Effector memory CD4-positive, alpha-beta T cell (primary cell): ENCODE measurements around the gene FABP6.
"Not testable (repeated sequence)": the region's sequence is repeated elsewhere in the genome, so short reads cannot be mapped to it uniquely, and the experiment has no call there.

Source experiments
- DNase-seq, 3 donors: peaks; one replicate each; pipeline ENCODE4 v3.0.0-alpha.2; 2020
- H3K27ac ChIP-seq: 2 replicates; pipeline ENCODE4 v1.7.0; 2013; ENCODE audit warnings: mild to moderate bottlenecking, low read length, moderate library complexity; ENCODE audit not compliant: insufficient read depth, poor library complexity, severe bottlenecking
- H3K27me3 ChIP-seq: replicated peaks from 2 replicates; pipeline ENCODE4 v1.7.0; 2013; ENCODE audit warnings: mild to moderate bottlenecking, low read length; ENCODE audit not compliant: insufficient read depth, control insufficient read depth, poor library complexity, severe bottlenecking
- H3K36me3 ChIP-seq: 2 replicates; pipeline ENCODE4 v1.7.0; 2013; ENCODE audit warnings: mild to moderate bottlenecking, low read length, moderate library complexity; ENCODE audit not compliant: control insufficient read depth, insufficient read depth
- H3K4me1 ChIP-seq: 2 replicates; pipeline ENCODE4 v1.7.0; 2013; ENCODE audit warnings: low read length, mild to moderate bottlenecking; ENCODE audit not compliant: control insufficient read depth, insufficient read depth, poor library complexity, severe bottlenecking
- H3K4me3 ChIP-seq: 2 replicates; pipeline ENCODE4 v1.7.0; 2013; ENCODE audit warnings: low read length, low read depth, mild to moderate bottlenecking; ENCODE audit not compliant: insufficient read depth, poor library complexity, severe bottlenecking
- H3K9me3 ChIP-seq: 2 replicates; pipeline ENCODE4 v1.7.0; 2013; ENCODE audit warnings: mild to moderate bottlenecking, low read length, moderate library complexity; ENCODE audit not compliant: control insufficient read depth

Gene FABP6

DNA sequence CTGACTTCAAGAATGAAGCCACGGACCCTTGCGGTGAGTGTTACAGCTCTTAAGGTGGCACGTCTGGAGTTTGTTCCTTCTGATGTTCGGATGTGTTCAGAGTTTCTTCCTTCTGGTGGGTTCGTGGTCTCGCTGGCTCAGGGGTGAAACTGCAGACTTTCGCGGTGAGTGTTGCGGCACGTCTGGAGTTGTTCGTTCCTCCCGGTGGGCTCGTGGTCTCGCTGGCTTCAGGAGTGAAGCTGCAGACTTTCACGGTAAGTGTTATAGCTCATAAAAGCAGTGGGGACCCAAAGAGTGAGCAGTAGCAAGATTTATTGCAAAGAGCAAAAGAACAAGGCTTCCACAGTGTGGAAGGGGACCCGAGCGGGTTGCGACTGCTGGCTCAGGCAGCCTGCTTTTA lies 36.2 kb upstream of the FABP6 start:
- DNase-seq, H3K4me1 ChIP-seq, H3K36me3 ChIP-seq, H3K4me3 ChIP-seq, H3K9me3 ChIP-seq, H3K27ac ChIP-seq, H3K27me3 ChIP-seq: not testable (repeated sequence)

DNA sequence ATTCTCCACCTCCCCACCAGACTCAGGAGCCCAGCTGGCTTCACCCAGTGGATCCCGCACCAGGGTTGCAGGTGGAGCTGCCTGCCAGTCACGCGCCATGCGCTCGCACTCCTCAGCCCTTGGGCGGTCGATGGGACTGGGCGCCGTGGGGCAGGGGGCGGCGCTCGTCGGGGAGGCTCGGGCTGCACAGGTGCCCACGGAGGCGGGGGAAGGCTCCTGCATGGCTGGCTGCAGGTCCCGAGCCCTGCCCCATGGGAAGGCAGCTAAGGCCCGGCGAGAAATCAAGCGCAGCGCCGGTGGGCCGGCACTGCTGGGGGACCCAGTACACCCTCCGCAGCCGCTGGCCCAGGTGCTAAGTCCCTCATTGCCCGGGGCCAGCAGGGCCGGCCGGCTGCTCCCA lies 35.5 kb upstream of the FABP6 start:
- not testable (repeated sequence) for H3K4me3 ChIP-seq, H3K27ac ChIP-seq, H3K4me1 ChIP-seq, H3K36me3 ChIP-seq, H3K9me3 ChIP-seq, H3K27me3 ChIP-seq, DNase-seq

DNA sequence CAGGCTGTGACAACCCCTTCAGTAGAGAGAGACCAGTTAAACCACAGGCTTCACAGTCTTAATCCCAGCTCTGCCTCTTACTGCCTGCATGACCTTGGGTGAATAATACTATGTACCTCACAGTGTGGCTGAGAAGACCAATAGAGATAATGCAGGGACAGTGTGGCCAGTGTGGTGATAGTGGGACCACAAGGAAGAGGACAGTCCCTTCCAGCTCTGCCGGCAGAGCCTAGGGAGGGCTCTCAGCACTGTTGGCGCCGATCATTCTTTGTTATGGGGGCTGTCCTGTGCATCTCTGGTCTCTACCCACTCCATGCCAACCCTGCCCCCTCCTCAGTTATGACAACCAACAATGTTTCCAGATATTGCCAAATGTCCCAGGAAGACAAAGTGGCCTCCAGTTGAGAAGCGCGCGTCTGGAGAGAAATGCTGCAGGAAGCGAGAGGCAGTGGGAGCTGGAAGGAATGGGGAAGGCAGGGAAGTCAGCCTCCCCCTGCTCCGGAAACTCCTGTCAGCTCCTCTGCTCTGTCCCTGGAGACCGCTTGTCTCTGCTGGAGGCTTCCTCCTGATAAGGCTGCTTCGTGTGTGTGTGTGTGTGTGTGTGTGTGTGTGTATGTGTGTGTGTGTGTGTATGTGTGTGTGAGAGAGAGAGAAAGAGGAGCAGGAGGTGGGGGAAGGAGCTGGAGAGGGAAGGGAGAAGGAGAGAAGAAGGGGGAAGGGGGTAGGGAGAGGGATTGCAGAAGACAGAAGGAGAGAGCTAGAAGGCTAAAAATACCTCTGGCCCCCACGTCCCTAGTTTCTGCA lies 31.8 kb upstream of the FABP6 start:
- peaks cover 5% of the 10 kb centered on the region for H3K27me3 ChIP-seq
- peaks cover 9% of the 10 kb centered on the region for H3K4me1 ChIP-seq
- H3K9me3 ChIP-seq, result no peaks in the 10 kb centered on the region
- no peaks in the 10 kb centered on the region for H3K36me3 ChIP-seq
- H3K27ac ChIP-seq, result no peak overlapping the region
- no peak for DNase-seq
- no peak overlapping the region for H3K4me3 ChIP-seq

DNA sequence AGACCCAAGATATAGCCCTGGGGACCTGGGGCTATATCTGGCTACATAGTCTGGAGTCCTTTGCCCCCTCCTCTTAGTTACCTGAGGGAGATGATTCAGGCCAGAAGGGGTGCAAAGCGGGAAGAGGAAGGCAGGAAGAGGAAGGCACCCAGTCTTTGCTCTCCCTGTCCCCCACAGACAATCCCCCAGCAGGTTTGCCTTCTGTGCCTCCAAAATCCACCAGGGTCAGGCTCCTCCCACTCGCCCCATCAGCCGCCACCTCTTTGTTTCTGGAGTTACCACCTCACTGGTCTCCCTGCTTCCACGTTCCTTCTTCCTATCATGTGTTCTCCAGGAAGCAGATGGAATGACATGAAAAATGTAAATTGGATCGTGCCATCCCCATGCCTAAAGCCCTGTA lies 31.2 kb upstream of the FABP6 start:
- Histone ChIP-seq H3K27ac (no peak overlapping the region), H3K9me3 (no peaks in the 10 kb centered on the region), H3K4me1 (peaks cover 9% of the 10 kb centered on the region), H3K27me3 (peaks cover 5% of the 10 kb centered on the region), H3K4me3 (no peak overlapping the region), H3K36me3 (no peaks in the 10 kb centered on the region)
- no peak for DNase-seq

DNA sequence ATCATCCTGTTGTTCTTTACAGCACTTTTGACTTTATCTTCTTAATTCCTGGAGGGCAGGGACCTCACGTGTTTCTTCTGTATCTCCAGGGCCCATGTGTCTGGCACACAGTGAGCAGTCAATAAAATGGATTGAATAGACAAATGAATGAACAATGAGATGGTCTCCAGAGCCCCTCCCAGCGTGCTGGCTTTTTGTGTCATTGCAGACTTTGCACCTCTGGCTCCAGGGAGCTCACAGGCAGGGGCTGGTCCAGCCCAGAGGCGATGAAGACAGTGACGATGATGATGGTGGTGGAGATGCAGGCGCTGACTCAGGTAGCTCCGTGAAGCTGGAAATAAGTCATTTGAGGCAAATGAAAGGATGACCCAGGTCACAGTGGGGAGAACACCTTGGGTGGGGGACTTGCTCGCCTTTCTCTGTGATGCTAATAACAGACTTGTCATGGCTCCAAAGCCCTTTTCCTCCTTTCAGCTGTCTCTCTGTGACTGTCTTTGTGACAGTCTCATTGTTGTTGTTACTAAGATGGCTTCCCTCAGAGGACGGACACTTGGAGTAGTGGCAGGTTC lies 30.4 kb upstream of the FABP6 start:
- Histone ChIP-seq H3K27ac (no peak overlapping the region), H3K36me3 (no peaks in the 10 kb centered on the region), H3K4me1 (peaks cover 9% of the 10 kb centered on the region), H3K4me3 (peak overlapping the region; percentile 52), H3K9me3 (no peaks in the 10 kb centered on the region), H3K27me3 (peaks cover 5% of the 10 kb centered on the region)
- DNase-seq, result no peak

DNA sequence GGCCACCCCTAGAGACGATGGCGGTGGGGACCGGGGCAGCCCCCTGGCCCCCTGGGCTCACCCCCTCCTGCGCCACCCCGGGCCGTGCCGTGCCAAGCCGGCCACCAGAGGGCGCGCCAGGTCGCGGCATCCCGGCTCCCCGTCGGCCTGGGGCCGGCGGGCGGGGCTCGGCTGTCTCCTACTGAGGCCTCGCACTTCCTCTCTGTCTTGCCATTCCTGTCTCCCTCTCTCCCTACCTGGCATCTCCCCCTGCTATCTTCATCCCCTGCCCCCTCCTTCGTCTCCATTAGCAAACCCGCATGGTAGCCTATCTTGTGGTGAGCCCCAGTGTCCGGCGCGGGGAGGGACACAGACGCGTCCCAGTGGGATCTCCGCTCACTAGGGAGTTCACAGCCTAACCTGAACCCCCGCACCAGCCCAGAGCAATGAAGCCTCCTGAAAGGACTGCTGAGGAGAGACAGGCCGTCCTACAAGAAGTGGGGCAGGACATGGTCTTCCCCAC lies 29.8 kb upstream of the FABP6 start:
- Histone ChIP-seq H3K9me3 (no peaks in the 10 kb centered on the region), H3K36me3 (no peaks in the 10 kb centered on the region), H3K27me3 (peaks cover 5% of the 10 kb centered on the region), H3K4me3 (peak overlapping the region; percentile 52), H3K4me1 (peaks cover 9% of the 10 kb centered on the region), H3K27ac (no peak overlapping the region)
- DNase-seq, result peak; percentile 19 to 38 (median 30)

DNA sequence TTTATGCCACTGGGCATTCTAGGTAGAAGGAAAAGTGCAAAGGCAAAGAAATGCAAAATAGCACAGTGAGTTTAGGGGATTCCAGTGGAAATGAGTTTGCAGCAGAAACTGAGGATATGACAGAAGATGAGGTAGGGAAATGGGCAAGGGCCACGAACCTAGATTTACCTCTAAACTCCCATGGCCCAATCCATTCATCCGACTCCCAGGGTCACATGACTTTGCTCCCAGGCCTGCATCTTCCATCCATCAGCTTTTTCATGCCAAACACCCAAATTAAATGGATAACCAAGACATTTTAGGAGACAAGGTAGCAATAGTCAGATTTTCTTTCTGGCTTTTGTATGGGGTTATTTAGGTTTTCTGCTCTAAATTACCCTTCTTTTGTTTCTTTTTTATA lies 22.2 kb upstream of the FABP6 start:
- Histone ChIP-seq H3K27me3 (no peaks in the 10 kb centered on the region), H3K9me3 (no peaks in the 10 kb centered on the region), H3K36me3 (no peaks in the 10 kb centered on the region), H3K4me3 (no peak overlapping the region), H3K27ac (no peak overlapping the region), H3K4me1 (no peaks in the 10 kb centered on the region)
- no peak for DNase-seq

DNA sequence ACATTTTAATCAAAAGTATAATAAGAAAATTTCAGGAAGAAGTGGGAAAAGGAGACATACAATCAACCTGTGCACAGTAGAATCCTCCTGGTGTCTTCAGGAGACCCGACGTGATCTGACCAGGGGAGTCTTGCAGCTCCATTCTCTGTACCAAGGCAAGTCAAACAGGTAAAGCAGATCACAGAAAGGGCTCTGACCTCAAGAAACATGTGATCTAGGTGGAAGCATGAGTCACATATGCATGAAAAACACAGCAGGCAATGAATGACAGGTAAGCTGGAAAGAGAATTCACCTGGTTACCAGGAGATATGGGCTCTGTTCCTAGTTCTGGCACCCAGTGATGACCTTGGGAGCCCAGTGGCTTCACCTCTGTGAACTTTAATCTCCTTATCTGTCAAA lies 19.4 kb upstream of the FABP6 start:
- DNase-seq, result no peak

DNA sequence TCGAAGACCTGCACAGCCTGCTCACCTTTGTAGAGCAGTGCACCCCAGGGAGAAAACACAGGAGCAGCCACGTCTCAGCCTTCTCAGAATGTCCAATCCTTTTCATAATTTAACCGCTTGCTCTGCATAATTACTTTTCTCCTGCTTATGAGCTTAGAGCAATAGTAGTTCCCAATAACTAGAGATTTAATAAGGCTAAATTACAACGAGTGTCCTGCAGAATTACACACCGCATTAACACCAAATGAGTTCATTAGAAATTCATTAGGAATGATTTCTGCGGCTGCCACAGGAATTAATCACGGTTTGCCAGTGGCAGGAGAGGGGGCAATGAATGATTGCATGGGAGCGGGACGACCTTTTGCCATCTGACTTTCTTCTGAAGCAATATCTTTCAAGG lies 18.7 kb upstream of the FABP6 start:
- DNase-seq, result no peak
- Histone ChIP-seq H3K9me3 (no peaks in the 10 kb centered on the region), H3K27ac (no peak overlapping the region), H3K27me3 (no peaks in the 10 kb centered on the region), H3K36me3 (no peaks in the 10 kb centered on the region), H3K4me3 (no peak overlapping the region), H3K4me1 (no peaks in the 10 kb centered on the region)

More for the DNA sequence above, 19.4 kb upstream of the FABP6 start:
- H3K9me3 ChIP-seq, result no peaks in the 10 kb centered on the region
- H3K4me3 ChIP-seq, result no peak overlapping the region
- H3K36me3 ChIP-seq, result no peaks in the 10 kb centered on the region
- no peaks in the 10 kb centered on the region for H3K27me3 ChIP-seq
- no peaks in the 10 kb centered on the region for H3K4me1 ChIP-seq
- no peak overlapping the region for H3K27ac ChIP-seq

DNA sequence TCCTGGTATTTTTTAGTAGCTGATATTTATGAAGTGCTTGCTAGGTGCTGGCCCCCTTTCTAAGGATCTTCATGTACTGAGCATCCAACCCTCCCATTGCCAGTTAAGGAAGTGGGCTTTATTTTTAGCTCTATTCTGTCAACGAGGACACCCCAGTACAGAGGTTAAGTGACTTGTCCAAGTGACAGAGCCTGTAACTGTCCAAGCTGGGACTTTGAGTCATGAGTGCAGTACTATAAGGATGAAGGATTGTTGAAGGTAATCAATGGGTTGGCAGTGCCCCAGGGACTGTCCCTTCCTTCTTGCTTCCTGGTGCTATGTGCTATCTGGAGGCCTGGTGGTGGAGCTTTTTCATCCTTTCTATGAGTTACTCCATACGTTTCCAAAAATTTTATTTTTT lies 18.0 kb upstream of the FABP6 start:
- no peaks in the 10 kb centered on the region for H3K4me1 ChIP-seq
- H3K36me3 ChIP-seq, result no peaks in the 10 kb centered on the region
- no peaks in the 10 kb centered on the region for H3K9me3 ChIP-seq
- no peak overlapping the region for H3K4me3 ChIP-seq
- no peak for DNase-seq
- no peaks in the 10 kb centered on the region for H3K27me3 ChIP-seq
- no peak overlapping the region for H3K27ac ChIP-seq
